Measurements from ENCODE around the gene PPP1R12A. TPM values are rescaled to one million over a fixed set of nuclear protein-coding genes. Genes with fewer than 3 reads are reported as not detected.

Gene PPP1R12A
- total and polyA plus RNA-seq, 2 of the 4 experiments (the other 2 are of a cell fraction): 47.7 to 112 TPM

DNA sequence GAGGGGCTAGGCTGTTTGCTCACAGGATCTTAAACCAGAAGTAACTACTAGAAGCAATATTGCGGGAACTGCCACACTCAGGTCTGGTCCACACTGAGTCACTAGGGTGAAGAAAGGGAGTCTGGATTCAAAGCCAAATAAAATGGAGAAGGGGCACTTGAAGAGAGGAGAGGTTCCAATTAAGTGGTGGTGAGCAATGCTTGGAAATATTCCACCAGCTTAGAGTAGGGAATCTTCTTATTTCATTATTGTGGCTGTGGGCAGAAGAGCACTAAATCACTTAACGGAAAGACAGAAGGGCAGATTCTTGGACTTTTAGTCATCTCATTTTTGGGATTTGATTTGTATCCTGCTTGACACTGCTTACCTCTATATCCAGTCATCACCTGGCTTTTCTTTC lies 48.6 kb upstream of the PPP1R12A start:
- H3K14ac ChIP-seq (replicated peaks; ENCODE audit: low read depth, low read length): no peak overlapping the region; the same call in 1 of the 2 replicates
- CTCF ChIA-PET: no interaction called here
- intact Hi-C loops (cut with micrococcal nuclease): no loop called here
- H2BK15ac ChIP-seq (ENCODE audit: low read depth, low read length): no peak overlapping the region; the same call in 2 of the 3 replicates
- H3K56ac ChIP-seq (ENCODE audit: extremely low read depth, insufficient read depth, low read length): no peak overlapping the region
- peak overlapping the region; percentile 28; the same call in 1 of the 2 replicates for H4K91ac ChIP-seq (ENCODE audit: insufficient read depth, low read depth, low read length)
- H3K4me2 ChIP-seq (ENCODE audit: low read depth, low read length): no peak overlapping the region
- no peak overlapping the region for H3K27ac ChIP-seq (ENCODE audit: insufficient read depth, low read length)
- WGBS, 2 experiments (ENCODE audit: extremely low coverage in 2 of 2, insufficient read length in 1 of 2): no CpG with 5 or more reads among the region's 2 CpGs
- no peak overlapping the region; a peak in 1 of 4 replicates for H4K8ac ChIP-seq (ENCODE audit: low read depth in 2 of 2, low read length in 2 of 2)
- H3K4me1 ChIP-seq (ENCODE audit: control insufficient read depth, insufficient read depth, low read length): peaks cover 7% of the 10 kb centered on the region
- H2AK9ac ChIP-seq (replicated peaks; ENCODE audit: low read depth, low read length, poor library complexity): peak overlapping the region; percentile 76
- ATAC-seq (ENCODE audit: low read depth): peak; percentile 21
- no TSS peak for BruUV-seq (replicated peaks)
- POLR2A ChIA-PET (ENCODE audit: unreplicated experiment): no interaction called here
- in situ Hi-C loops (cut with MboI; ENCODE audit: low sequenced_read_pairs): no loop called here
- H3K79me1 ChIP-seq (ENCODE audit: low read depth in 1 of 2, low read length in 2 of 2): no peaks in the 10 kb centered on the region
- H3K4ac ChIP-seq (ENCODE audit: low read depth, low read length): peak overlapping the region; percentile 67
- H3K4me3 ChIP-seq (ENCODE audit: insufficient read depth, low read depth, low read length): no peak overlapping the region
- no peaks in the 10 kb centered on the region for H3K9me3 ChIP-seq (ENCODE audit: control insufficient read depth, insufficient read depth, low read length)
- peaks cover 3% of the 10 kb centered on the region; the same call in 1 of the 2 replicates for H3K9me1 ChIP-seq (ENCODE audit: insufficient read depth, low read length)
- H3K36me3 ChIP-seq (ENCODE audit: control insufficient read depth, insufficient read depth, low read length): no peaks in the 10 kb centered on the region
- H2BK20ac ChIP-seq (ENCODE audit: low read depth, low read length): peak overlapping the region; percentile 20; the same call in 1 of the 2 replicates
- no peak overlapping the region for H3K23ac ChIP-seq (ENCODE audit: low read depth, low read length)
- dilution Hi-C loops (cut with HindIII; ENCODE audit: low sequenced_read_pairs, unreplicated experiment): no loop called here
- H2AK5ac ChIP-seq (ENCODE audit: low read depth, low read length): peak overlapping the region; percentile 13; the same call in 1 of the 2 replicates
- no peaks in the 10 kb centered on the region for H3K27me3 ChIP-seq (ENCODE audit: control insufficient read depth, insufficient read depth, low read length)
- H3K18ac ChIP-seq (ENCODE audit: low read depth, low read length): no peak overlapping the region
- H3K9ac ChIP-seq (ENCODE audit: low read depth, low read length): no peak overlapping the region
- H2BK5ac ChIP-seq (ENCODE audit: low read depth, low read length, poor library complexity, severe bottlenecking): no peak overlapping the region
- peak overlapping the region; percentile 22; the same call in 1 of the 2 replicates for H2BK120ac ChIP-seq (ENCODE audit: low read depth, low read length)
- H2AFZ ChIP-seq (replicated peaks; ENCODE audit: low read length, poor library complexity): peak overlapping the region; percentile 47
- no peak overlapping the region for H4K5ac ChIP-seq (ENCODE audit: low read depth, low read length)
- peak; percentile 78 for DNase-seq
- TF ChIP-seq CEBPB (IDR thresholded peaks at IDR 0.05; ENCODE audit: low read depth, low read length): peak; percentile 20; the same call in 1 of the 2 replicates
- TF ChIP-seq, protein P1, sequence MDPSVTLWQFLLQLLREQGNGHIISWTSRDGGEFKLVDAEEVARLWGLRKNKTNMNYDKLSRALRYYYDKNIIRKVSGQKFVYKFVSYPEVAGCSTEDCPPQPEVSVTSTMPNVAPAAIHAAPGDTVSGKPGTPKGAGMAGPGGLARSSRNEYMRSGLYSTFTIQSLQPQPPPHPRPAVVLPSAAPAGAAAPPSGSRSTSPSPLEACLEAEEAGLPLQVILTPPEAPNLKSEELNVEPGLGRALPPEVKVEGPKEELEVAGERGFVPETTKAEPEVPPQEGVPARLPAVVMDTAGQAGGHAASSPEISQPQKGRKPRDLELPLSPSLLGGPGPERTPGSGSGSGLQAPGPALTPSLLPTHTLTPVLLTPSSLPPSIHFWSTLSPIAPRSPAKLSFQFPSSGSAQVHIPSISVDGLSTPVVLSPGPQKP (IDR thresholded peaks at IDR 0.05; ENCODE audit: borderline replicate concordance, low read depth, low read length): no peak
- no peak for TF ChIP-seq RAD21 (IDR thresholded peaks at IDR 0.05; ENCODE audit: low read length)
- no peak for TF ChIP-seq NFE2L2 (IDR thresholded peaks at IDR 0.05; ENCODE audit: low read depth, low read length)
- H4K20me1 ChIP-seq (ENCODE audit: insufficient read depth, low read length): no peaks in the 10 kb centered on the region
